Neutrophil (primary cell): ENCODE measurements around the gene ADAMTS2.

Experiments used
- H3K27ac ChIP-seq: fragments of 200-600 bp; sonication (generic); 2 replicates; pipeline ENCODE4 v1.5.1; 2016; ENCODE audit warnings: mild to moderate bottlenecking, moderate library complexity
- H3K27me3 ChIP-seq: fragments of 200-600 bp; sonication (generic); 2 replicates; pipeline ENCODE4 v1.6.0; 2016; ENCODE audit warnings: mild to moderate bottlenecking
- H3K36me3 ChIP-seq: fragments of 200-600 bp; sonication (generic); 2 replicates; pipeline ENCODE4 v1.5.1; 2017
- H3K4me1 ChIP-seq, 2 experiments: fragments of 200-600 bp in 1 of 2; sonication (generic) in 1 of 2; 1 replicate in 1 of 2; 2 replicates in 1 of 2; pipeline versions ENCODE4 v1.5.1 to v1.6.1; 2013 to 2016; ENCODE audit warnings: low read depth in 1 of 2, low read length in 1 of 2, mild to moderate bottlenecking in 1 of 2, moderate library complexity in 1 of 2; ENCODE audit not compliant: control insufficient read depth in 1 of 2, insufficient read depth in 1 of 2
- H3K4me3 ChIP-seq, 2 experiments: fragments of 200-600 bp in 1 of 2; sonication (generic) in 1 of 2; 1 replicate in 1 of 2; 2 replicates in 1 of 2; pipeline ENCODE4 v1.5.1; 2013 to 2016; ENCODE audit warnings: low read depth in 1 of 2, low read length in 1 of 2, mild to moderate bottlenecking in 1 of 2, moderate library complexity in 1 of 2
- H3K9me3 ChIP-seq: fragments of 200-600 bp; sonication (generic); 2 replicates; pipeline ENCODE4 v1.5.1; 2016
- TF ChIP-seq, protein P1 (sequence below): fragments of 200-600 bp; sonication (generic); IDR thresholded peaks from 2 replicates; pipeline ENCODE4 v1.5.1; 2016; ENCODE audit warnings: antibody characterized with exemption

Gene ADAMTS2

DNA sequence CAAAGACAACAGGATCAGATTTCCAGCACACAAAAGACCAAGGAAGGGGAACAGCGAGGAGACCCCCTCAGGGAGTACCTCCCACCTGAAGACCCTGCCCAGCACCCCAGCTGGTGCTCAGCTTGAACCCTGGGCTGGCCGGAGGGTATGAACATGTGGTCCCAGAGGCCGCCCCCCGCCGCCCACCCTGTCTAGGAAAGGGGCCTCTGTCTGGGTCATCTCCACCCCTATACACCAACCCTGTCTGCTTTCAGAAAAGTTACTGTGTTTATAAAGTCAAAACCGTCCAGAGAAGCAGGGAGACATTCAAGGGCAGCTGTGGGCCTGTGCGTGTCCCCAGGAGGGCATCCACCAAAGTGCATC, 72.2 kb downstream of the ADAMTS2 start:
- Histone ChIP-seq H3K4me1 (no peaks in the 10 kb centered on the region), H3K9me3 (no peaks in the 10 kb centered on the region), H3K27ac (no peak overlapping the region), H3K4me3 (no peak overlapping the region), H3K36me3 (no peaks in the 10 kb centered on the region), H3K27me3 (no peaks in the 10 kb centered on the region)
- TF ChIP-seq, protein P1, sequence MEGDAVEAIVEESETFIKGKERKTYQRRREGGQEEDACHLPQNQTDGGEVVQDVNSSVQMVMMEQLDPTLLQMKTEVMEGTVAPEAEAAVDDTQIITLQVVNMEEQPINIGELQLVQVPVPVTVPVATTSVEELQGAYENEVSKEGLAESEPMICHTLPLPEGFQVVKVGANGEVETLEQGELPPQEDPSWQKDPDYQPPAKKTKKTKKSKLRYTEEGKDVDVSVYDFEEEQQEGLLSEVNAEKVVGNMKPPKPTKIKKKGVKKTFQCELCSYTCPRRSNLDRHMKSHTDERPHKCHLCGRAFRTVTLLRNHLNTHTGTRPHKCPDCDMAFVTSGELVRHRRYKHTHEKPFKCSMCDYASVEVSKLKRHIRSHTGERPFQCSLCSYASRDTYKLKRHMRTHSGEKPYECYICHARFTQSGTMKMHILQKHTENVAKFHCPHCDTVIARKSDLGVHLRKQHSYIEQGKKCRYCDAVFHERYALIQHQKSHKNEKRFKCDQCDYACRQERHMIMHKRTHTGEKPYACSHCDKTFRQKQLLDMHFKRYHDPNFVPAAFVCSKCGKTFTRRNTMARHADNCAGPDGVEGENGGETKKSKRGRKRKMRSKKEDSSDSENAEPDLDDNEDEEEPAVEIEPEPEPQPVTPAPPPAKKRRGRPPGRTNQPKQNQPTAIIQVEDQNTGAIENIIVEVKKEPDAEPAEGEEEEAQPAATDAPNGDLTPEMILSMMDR = no peak

DNA sequence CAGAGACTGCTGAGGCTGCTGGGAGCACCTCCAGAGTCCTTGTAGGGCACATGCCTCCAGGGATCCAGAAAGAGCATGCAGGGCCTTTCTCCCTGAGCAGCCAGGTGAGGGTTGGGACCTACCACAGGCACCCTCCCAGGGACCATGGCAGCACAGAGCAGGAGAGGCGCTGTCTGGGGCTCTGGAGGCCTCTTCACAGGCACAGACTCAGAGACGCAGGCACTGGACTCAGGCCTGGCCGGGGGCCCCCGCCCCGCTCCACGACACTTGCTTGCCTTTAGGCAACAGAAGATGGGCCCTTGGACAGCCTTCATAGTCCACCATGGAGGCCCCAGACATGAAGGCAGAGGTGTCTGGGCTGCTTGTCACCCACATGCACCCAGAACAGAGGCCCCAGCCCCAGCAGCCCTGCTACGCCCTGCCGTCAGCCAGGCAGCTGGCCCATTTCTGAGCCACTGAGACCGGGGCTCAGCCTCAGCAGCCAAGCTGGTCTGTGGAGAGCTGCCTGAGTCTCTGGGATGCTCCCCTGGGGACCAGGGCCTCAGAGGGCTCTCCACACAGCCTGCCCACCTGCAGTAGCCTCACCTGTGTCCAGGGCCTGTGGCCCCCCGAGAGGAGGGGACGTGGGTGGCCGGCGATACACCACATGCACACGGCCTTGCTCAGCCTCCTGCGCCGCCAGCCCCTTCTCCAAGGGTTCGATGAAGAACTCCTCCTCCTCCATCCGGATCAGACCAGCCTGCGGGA, 72.8 kb downstream of the ADAMTS2 start:
- H3K27ac ChIP-seq = no peak overlapping the region
- H3K9me3 ChIP-seq = no peaks in the 10 kb centered on the region

DNA sequence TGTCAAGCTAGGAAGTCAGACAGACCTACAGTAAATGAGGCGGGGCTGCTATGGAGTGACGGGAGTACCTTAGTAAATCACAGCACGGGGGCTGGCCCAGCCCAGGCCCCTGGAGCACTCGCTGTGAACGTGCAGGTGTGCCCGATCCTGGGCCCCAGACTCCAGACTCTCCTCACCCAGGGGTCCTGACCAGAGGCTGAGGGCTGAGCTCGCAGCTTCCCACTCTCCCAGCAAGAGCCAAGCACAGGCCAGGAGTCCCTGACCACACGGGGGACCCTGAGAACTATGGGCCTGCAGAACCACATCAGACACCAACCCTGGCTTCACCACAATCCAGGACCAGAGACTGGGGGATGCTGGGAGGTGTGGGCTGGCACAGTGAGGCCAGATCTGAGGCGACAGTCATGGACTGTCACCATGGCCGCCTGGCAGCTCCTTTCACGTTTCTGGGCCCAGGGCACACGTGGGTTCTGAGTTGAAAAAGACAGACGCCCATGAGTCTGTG, 73.4 kb downstream of the ADAMTS2 start:
- no peak overlapping the region for H3K27ac ChIP-seq
- TF ChIP-seq, protein P1 = no peak
- no peak overlapping the region for H3K4me3 ChIP-seq
- H3K9me3 ChIP-seq = no peaks in the 10 kb centered on the region
- no peaks in the 10 kb centered on the region for H3K27me3 ChIP-seq
- no peaks in the 10 kb centered on the region for H3K4me1 ChIP-seq
- H3K36me3 ChIP-seq = no peaks in the 10 kb centered on the region

More for the DNA sequence above, 72.8 kb downstream of the ADAMTS2 start:
- TF ChIP-seq, protein P1 = no peak
- Histone ChIP-seq H3K4me1 (no peaks in the 10 kb centered on the region), H3K27me3 (no peaks in the 10 kb centered on the region), H3K36me3 (no peaks in the 10 kb centered on the region), H3K4me3 (no peak overlapping the region)

DNA sequence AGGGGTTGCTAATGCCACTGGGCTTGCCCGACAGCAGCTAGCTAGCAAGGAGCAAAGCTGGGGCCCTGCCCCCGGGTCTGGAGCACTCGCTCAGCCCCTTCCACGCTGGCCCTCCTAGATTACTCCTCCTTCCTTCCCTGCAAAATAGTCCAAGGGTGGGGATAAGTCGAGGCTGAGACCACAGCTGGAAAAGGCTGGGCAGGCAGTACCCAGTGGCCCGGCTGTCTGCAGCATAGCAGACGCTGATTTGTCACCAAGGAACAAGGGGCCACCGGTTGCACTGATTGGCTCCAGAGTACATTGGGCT, 73.9 kb downstream of the ADAMTS2 start:
- no peaks in the 10 kb centered on the region for H3K9me3 ChIP-seq
- no peak overlapping the region for H3K27ac ChIP-seq
- H3K36me3 ChIP-seq = no peaks in the 10 kb centered on the region
- TF ChIP-seq, protein P1 = no peak
- H3K27me3 ChIP-seq = peaks cover 2% of the 10 kb centered on the region
- no peak overlapping the region for H3K4me3 ChIP-seq
- H3K4me1 ChIP-seq = no peaks in the 10 kb centered on the region

DNA sequence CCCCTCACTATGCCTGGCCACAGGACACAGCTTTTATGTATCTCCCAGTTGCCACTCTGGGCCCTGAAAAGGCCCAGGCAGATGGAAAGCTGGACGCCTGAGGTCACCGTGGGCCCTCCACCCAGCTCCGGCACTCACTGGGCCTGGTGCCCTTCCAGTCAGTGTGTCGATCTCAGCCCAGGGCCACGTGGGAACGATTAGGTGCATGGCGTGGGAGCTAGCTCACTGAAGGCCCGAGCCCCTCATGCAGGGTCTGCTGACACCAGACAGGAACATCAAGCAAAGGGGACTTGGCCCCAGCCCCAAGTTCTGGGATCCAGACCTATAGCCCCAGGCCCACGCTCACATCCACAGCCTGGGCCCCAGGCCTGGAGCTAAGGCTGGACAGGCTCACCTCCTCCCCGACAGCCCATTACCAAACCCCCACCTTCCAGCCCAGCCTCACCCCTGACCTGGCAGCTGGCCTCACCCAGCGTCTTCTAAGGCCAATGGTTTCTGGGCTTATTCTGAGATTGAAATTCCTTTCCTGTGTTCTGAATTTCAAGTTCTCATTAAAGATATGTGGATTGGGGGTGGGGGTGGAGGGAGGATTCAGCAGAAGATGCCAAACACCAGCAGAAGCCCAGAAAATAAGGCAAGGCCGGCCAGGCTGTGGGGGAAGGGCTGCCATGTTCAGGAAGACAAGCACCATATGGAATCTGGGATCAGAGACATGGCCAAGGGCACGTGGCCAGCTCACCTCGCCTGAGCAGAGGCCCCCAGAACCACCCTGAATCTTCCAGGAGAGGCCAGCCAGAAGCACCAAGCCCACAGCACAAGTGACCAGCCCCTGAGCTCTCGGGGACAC, 74.5 kb downstream of the ADAMTS2 start:
- Histone ChIP-seq H3K27me3 (peaks cover 8% of the 10 kb centered on the region), H3K4me3 (no peak overlapping the region), H3K4me1 (no peaks in the 10 kb centered on the region), H3K36me3 (no peaks in the 10 kb centered on the region), H3K9me3 (no peaks in the 10 kb centered on the region), H3K27ac (no peak overlapping the region)
- TF ChIP-seq, protein P1 = no peak
